Mucosa of descending colon (tissue), 3 donors: ENCODE results near the gene CCDC157. TPM values are rescaled to one million over a fixed set of nuclear protein-coding genes. Genes with fewer than 3 reads are reported as not detected.

ENCODE experiments used
- ATAC-seq: fragments of 200-7000 bp; cut with Tn5 transposase; one replicate; pipeline ENCODE4 v1.9.1; 2020; ENCODE audit warnings: mild to moderate bottlenecking, moderate library complexity
- DNase-seq, 3 donors: peaks; one replicate each; pipeline ENCODE4 v3.0.0-alpha.2; 2020
- H3K36me3 ChIP-seq: fragments of 200-600 bp; one replicate; pipeline ENCODE4 v1.8.0; 2021; ENCODE audit warnings: low read depth, mild to moderate bottlenecking
- H3K4me1 ChIP-seq: fragments of 200-600 bp; one replicate; pipeline ENCODE4 v1.8.0; 2021; ENCODE audit warnings: low read depth, mild to moderate bottlenecking
- H3K4me3 ChIP-seq: fragments of 200-600 bp; one replicate; pipeline ENCODE4 v1.8.0; 2021; ENCODE audit warnings: mild to moderate bottlenecking
- H3K9me3 ChIP-seq: fragments of 200-600 bp; one replicate; pipeline ENCODE4 v1.8.0; 2021; ENCODE audit warnings: mild to moderate bottlenecking
- CTCF ChIP-seq: fragments of 200-600 bp; IDR thresholded peaks from one replicate; pipeline ENCODE4 v1.8.0; 2022; ENCODE audit warnings: antibody characterized with exemption, mild to moderate bottlenecking
- intact Hi-C, 2 donors: fragments of 100-400 bp; cut with DNase I in 1 of 2; cut with micrococcal nuclease in 1 of 2; formaldehyde crosslinking; loops; one replicate each; pipeline versions ENCODE4 v1.11.0 to v1.11.1; 2022; cut with DNase I, micrococcal nuclease
- total RNA-seq, 3 donors: library from RNA; stranded (reverse); fragmentation: NEBNext Ultra II Directional in 2 of 3; extraction: Animal tissue kit (Norgen Biotek cat#: 25700) in 2 of 3; gene quantifications; one replicate each; pipeline versions ENCODE4 v1.2.1 to v1.2.4, GENCODE V29; 2021 to 2023
- donor health status: DM: no; HTN: no; CAD: no; lungs with moderate emphysema.
- donor health status: DM: no; HTN: no; CAD: no.
- donor health status: DM: no; HTN: yes; CAD: no.

The CCDC157 gene
- total RNA-seq, 3 donors from 2014 or later = 1.6 to 2.2 (median 1.8) TPM

DNA sequence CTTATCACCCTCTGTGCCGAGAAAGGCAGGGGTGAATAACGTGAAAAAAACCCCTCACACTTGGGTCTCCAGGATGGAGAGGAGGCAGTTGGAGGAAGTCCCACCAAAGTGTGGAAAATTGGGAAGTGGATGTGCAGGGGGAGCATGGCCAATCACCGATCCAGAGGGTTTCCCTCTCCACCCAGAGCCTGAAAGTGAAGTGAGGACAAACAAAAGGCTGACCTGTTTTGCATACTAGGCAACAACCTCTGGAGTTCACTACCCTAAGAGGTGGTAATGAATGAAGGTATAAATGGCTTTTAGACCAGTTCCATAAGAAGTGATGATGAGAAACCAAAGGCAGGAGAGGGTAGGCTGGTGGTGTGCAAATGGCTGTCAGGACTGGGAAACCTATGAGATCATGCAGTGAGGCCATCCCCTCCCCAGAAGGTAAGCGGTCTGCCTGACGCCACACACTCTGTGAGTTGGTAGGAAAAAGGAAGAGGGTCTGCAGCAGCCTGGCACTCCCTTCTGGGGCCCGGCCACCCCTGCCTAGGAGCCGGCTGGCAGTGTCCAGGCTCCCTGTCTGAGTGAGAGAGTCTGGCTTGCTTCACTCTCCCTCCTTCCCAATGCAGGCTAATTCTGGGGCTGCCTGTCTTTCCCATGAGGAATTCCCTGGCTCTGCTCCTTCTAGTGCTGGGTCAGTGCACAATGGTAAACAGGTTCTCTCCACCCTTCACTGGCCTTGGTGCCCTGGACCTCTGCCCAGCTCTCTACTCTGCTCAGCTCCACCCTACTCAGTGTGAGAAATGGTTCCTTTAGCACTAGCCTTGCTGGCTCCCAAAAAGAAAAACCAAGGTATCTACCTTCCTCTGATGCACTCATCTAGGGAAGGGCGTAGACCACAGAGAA is 45.7 kb upstream of the CCDC157 start:
- ATAC-seq (peak; percentile 75), DNase-seq (peak; percentile 79 to 83 (median 79))
- Histone ChIP-seq H3K36me3 (no peaks in the 10 kb centered on the region), H3K9me3 (no peaks in the 10 kb centered on the region), H3K4me3 (no peak overlapping the region), H3K4me1 (peaks cover 81% of the 10 kb centered on the region)
- no peak for TF ChIP-seq CTCF
- intact Hi-C loops = no loop called here

- TF ChIP-seq CTCF = no peak
- peak; percentile 1 for ATAC-seq
- intact Hi-C loops = no loop called here
- Histone ChIP-seq H3K36me3 (no peaks in the 10 kb centered on the region), H3K4me1 (peaks cover 75% of the 10 kb centered on the region), H3K9me3 (no peaks in the 10 kb centered on the region), H3K4me3 (no peak overlapping the region)
- no peak for DNase-seq
Measured at GRCh38 chr22:30312053-30312452, 44.8 kb upstream of the CCDC157 start.

DNA sequence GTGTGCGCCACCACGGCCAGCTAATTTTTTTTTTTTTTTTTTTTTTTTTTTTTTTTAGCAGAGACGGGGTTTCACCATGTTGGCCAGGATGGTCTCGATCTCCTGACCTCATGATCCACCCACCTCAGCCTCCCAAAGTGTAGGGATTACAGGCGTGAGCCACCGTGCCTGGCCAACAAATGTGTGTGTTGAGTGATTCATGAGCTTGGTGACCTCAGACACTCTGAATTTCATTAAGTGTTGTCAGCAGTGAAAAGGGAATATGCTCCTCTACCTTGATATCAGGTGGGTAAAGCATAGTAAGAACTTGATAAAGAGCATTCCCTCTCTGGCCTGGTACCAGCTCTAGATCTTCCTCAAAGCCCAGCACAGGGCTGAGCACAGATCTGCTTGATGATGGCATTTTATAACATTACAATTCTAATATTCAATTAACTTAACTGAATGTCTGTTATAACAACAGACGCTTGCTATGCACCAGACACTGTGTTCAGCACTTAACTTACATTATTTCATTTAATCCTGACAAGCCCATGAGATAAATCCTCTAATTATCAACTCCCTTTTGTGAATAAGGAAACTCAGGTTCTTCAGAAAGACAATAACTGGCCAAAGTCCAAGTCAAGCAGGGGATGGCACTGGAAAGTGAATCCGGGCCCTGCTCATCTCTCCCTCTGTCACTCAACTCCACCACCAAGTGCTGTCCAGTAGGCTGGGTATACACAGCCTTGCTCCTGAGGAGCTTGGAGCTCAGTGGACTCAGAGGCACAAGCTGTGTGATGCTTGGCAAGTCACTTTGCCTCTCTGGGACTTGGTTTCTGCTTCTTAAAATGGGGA is 43.1 kb upstream of the CCDC157 start:
- intact Hi-C loops = no loop called here
- H3K4me1 ChIP-seq = peaks cover 67% of the 10 kb centered on the region
- no peak overlapping the region for H3K4me3 ChIP-seq

DNA sequence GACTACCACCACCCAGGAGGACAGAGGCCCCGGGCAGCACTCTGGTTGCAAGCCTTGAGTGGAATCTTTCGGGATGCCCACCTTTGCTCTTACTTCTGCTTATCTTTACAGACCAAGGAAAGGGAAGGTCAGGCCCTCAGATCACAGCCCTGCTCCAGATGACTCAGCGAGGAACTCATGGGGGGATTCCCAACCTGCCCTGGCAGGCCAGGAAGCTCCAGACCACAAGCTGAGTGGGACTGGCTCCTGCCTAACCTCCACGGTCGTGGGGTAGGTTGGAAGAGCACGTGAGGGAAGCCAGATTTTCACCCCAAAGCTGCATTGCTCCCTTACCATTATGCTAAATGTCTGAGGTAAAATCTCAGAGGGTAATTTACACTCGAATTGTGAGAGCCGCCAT is 41.9 kb upstream of the CCDC157 start:
- DNase-seq = no peak
- no peak for TF ChIP-seq CTCF
- Histone ChIP-seq H3K36me3 (no peaks in the 10 kb centered on the region), H3K4me1 (peaks cover 57% of the 10 kb centered on the region), H3K4me3 (no peak overlapping the region), H3K9me3 (no peaks in the 10 kb centered on the region)
- intact Hi-C loops = no loop called here
- no peak for ATAC-seq

More for the DNA sequence above, 43.1 kb upstream of the CCDC157 start:
- no peaks in the 10 kb centered on the region for H3K36me3 ChIP-seq
- DNase-seq (no peak), ATAC-seq (no peak)
- TF ChIP-seq CTCF = no peak
- H3K9me3 ChIP-seq = no peaks in the 10 kb centered on the region

- TF ChIP-seq CTCF = no peak
- DNase-seq (no peak), ATAC-seq (no peak)
- intact Hi-C loops = no loop called here
- Histone ChIP-seq H3K36me3 (no peaks in the 10 kb centered on the region), H3K4me1 (peaks cover 50% of the 10 kb centered on the region), H3K9me3 (no peaks in the 10 kb centered on the region), H3K4me3 (no peak overlapping the region)
Measured at GRCh38 chr22:30315962-30316576, 40.7 kb upstream of the CCDC157 start.
